ENCODE results near the gene ABHD8. TPM values are rescaled to one million over a fixed set of nuclear protein-coding genes. Genes with fewer than 3 reads are reported as not detected.

ABHD8 gene
- total and polyA plus RNA-seq, 2 of the 13 experiments (the other 11 are each of a cell fraction or from before 2014, with no cell fraction given) = 6.3 to 7.2 TPM

DNA sequence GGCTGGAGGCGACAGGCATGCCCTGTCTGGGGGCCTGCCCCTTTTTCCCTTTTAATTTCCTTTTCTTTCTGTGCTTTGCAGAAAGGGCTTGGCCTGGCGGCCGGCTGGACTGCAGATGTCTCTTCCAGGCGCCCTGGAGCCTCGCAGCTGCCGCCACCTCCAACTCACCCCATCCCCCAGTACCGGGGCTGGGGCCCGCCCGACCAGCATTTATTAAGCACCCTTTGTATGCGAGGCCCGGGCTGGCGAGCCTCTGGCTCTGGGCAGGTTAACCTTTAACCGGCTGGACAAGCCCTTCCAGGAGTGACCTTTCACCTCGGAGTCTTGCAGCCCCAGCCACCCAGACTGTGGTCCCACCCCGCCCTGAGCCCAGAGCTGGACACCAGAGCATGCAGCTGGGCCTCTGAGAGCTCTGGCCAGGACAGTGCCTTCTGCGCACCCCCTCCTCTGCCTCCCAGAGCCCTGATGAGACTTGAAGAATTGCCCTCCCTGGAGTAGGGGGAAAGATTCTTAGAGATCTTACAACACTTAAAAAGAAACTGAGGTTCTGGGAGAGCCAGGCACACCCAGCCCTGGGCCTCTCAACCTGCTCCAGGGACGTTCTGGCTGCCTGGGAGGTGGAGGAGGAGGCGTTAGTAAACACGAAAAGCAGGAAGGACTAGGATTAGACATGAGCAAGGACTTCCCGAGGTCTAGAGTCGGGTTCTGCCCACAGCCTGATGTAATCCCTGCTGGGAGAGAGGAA lies 56.4 kb downstream of the ABHD8 start (continued):
- TF ChIP-seq, protein P1, sequence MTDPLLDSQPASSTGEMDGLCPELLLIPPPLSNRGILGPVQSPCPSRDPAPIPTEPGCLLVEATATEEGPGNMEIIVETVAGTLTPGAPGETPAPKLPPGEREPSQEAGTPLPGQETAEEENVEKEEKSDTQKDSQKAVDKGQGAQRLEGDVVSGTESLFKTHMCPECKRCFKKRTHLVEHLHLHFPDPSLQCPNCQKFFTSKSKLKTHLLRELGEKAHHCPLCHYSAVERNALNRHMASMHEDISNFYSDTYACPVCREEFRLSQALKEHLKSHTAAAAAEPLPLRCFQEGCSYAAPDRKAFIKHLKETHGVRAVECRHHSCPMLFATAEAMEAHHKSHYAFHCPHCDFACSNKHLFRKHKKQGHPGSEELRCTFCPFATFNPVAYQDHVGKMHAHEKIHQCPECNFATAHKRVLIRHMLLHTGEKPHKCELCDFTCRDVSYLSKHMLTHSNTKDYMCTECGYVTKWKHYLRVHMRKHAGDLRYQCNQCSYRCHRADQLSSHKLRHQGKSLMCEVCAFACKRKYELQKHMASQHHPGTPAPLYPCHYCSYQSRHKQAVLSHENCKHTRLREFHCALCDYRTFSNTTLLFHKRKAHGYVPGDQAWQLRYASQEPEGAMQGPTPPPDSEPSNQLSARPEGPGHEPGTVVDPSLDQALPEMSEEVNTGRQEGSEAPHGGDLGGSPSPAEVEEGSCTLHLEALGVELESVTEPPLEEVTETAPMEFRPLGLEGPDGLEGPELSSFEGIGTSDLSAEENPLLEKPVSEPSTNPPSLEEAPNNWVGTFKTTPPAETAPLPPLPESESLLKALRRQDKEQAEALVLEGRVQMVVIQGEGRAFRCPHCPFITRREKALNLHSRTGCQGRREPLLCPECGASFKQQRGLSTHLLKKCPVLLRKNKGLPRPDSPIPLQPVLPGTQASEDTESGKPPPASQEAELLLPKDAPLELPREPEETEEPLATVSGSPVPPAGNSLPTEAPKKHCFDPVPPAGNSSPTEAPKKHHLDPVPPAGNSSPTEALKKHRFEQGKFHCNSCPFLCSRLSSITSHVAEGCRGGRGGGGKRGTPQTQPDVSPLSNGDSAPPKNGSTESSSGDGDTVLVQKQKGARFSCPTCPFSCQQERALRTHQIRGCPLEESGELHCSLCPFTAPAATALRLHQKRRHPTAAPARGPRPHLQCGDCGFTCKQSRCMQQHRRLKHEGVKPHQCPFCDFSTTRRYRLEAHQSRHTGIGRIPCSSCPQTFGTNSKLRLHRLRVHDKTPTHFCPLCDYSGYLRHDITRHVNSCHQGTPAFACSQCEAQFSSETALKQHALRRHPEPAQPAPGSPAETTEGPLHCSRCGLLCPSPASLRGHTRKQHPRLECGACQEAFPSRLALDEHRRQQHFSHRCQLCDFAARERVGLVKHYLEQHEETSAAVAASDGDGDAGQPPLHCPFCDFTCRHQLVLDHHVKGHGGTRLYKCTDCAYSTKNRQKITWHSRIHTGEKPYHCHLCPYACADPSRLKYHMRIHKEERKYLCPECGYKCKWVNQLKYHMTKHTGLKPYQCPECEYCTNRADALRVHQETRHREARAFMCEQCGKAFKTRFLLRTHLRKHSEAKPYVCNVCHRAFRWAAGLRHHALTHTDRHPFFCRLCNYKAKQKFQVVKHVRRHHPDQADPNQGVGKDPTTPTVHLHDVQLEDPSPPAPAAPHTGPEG (CRISPR knock-in tag; IDR thresholded peaks at IDR 0.05) = peak; percentile 89; the same call in 1 of the 2 replicates
- TF ChIP-seq MAFK (conservative IDR thresholded peaks at IDR 0.05 in 1 of 2, IDR thresholded peaks at IDR 0.05 in 1 of 2; ENCODE audit: low read length in 2 of 2) (no peak), ZMYM3 (CRISPR knock-in tag; IDR thresholded peaks at IDR 0.05) (peak; percentile 100), ZNF510 (CRISPR knock-in tag; IDR thresholded peaks at IDR 0.05; ENCODE audit: low read depth) (no peak), ZNF329 (CRISPR knock-in tag; IDR thresholded peaks at IDR 0.05; ENCODE audit: low read depth) (0 out of 2 replicates have a peak, but pooled peaks have one; percentile 63), ZNF121 (CRISPR knock-in tag; IDR thresholded peaks at IDR 0.05) (peak; percentile 13), RBM39 (IDR thresholded peaks at IDR 0.05; ENCODE audit: low read depth, low read length, poor library complexity, severe bottlenecking) (no peak), NFE2L1 (CRISPR knock-in tag; IDR thresholded peaks at IDR 0.05; ENCODE audit: borderline replicate concordance) (no peak), ZNF530 (CRISPR knock-in tag; IDR thresholded peaks at IDR 0.05; ENCODE audit: low read depth) (no peak), ZC3H4 (CRISPR knock-in tag; IDR thresholded peaks at IDR 0.05; ENCODE audit: borderline replicate concordance) (no peak), ZBTB7B (CRISPR knock-in tag; IDR thresholded peaks at IDR 0.05) (peak; percentile 35; the same call in 1 of the 2 replicates), TCF12 (IDR thresholded peaks at IDR 0.05) (no peak), TCF12 (CRISPR knock-in tag; IDR thresholded peaks at IDR 0.05) (no peak)
- TF ChIP-seq, protein P2, sequence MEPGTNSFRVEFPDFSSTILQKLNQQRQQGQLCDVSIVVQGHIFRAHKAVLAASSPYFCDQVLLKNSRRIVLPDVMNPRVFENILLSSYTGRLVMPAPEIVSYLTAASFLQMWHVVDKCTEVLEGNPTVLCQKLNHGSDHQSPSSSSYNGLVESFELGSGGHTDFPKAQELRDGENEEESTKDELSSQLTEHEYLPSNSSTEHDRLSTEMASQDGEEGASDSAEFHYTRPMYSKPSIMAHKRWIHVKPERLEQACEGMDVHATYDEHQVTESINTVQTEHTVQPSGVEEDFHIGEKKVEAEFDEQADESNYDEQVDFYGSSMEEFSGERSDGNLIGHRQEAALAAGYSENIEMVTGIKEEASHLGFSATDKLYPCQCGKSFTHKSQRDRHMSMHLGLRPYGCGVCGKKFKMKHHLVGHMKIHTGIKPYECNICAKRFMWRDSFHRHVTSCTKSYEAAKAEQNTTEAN (CRISPR knock-in tag; conservative IDR thresholded peaks at IDR 0.05) = no peak
- TF ChIP-seq, protein P3, sequence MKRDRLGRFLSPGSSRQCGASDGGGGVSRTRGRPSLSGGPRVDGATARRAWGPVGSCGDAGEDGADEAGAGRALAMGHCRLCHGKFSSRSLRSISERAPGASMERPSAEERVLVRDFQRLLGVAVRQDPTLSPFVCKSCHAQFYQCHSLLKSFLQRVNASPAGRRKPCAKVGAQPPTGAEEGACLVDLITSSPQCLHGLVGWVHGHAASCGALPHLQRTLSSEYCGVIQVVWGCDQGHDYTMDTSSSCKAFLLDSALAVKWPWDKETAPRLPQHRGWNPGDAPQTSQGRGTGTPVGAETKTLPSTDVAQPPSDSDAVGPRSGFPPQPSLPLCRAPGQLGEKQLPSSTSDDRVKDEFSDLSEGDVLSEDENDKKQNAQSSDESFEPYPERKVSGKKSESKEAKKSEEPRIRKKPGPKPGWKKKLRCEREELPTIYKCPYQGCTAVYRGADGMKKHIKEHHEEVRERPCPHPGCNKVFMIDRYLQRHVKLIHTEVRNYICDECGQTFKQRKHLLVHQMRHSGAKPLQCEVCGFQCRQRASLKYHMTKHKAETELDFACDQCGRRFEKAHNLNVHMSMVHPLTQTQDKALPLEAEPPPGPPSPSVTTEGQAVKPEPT (CRISPR knock-in tag; IDR thresholded peaks at IDR 0.05; ENCODE audit: low read depth) = no peak
- TF ChIP-seq, protein P4, sequence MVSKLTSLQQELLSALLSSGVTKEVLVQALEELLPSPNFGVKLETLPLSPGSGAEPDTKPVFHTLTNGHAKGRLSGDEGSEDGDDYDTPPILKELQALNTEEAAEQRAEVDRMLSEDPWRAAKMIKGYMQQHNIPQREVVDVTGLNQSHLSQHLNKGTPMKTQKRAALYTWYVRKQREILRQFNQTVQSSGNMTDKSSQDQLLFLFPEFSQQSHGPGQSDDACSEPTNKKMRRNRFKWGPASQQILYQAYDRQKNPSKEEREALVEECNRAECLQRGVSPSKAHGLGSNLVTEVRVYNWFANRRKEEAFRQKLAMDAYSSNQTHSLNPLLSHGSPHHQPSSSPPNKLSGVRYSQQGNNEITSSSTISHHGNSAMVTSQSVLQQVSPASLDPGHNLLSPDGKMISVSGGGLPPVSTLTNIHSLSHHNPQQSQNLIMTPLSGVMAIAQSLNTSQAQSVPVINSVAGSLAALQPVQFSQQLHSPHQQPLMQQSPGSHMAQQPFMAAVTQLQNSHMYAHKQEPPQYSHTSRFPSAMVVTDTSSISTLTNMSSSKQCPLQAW (CRISPR knock-in tag; IDR thresholded peaks at IDR 0.05) = peak; percentile 11
